GM23248 (cell line): Measurements from ENCODE around the gene FERMT2. TPM values are rescaled to one million over a fixed set of nuclear protein-coding genes. Genes with fewer than 3 reads are reported as not detected.
A peak's percentile ranks its signal among the peaks of the same experiment; 100 is the strongest.

Experiments
- DNase-seq: peaks from one replicate; pipeline ENCODE4 v3.0.0-alpha.2; 2015
- H2AFZ ChIP-seq: fragments of 200-600 bp; sonication (generic); 2 replicates; pipeline ENCODE4 v1.6.1; 2016; ENCODE audit warnings: antibody characterized with exemption
- H3F3A ChIP-seq: fragments of 200-600 bp; sonication (generic); 2 replicates; pipeline ENCODE4 v1.6.1; 2016; ENCODE audit warnings: mild to moderate bottlenecking, antibody characterized with exemption, mixed run types; ENCODE audit not compliant: insufficient read depth
- H3K27ac ChIP-seq: fragments of 200-600 bp; sonication (generic); 2 replicates; pipeline ENCODE4 v1.5.1; 2016; ENCODE audit warnings: mild to moderate bottlenecking
- H3K27me3 ChIP-seq: fragments of 200-600 bp; sonication (generic); replicated peaks from 2 replicates; pipeline ENCODE4 v1.6.1; 2016; ENCODE audit warnings: mild to moderate bottlenecking; ENCODE audit not compliant: insufficient read depth
- H3K36me3 ChIP-seq: fragments of 200-600 bp; sonication (generic); 2 replicates; pipeline ENCODE4 v1.6.1; 2016; ENCODE audit warnings: low read depth, mild to moderate bottlenecking
- H3K4me1 ChIP-seq: fragments of 200-600 bp; sonication (generic); 2 replicates; pipeline ENCODE4 v1.6.1; 2016; ENCODE audit warnings: mild to moderate bottlenecking; ENCODE audit not compliant: insufficient read depth
- H3K4me2 ChIP-seq: fragments of 200-600 bp; sonication (generic); one replicate; pipeline ENCODE4 v1.6.1; 2016; ENCODE audit warnings: mild to moderate bottlenecking; ENCODE audit not compliant: unreplicated experiment
- H3K4me3 ChIP-seq: fragments of 200-600 bp; sonication (generic); 2 replicates; pipeline ENCODE4 v1.5.1; 2016; ENCODE audit warnings: mild to moderate bottlenecking
- H3K79me2 ChIP-seq: fragments of 200-600 bp; sonication (generic); 2 replicates; pipeline ENCODE4 v1.6.1; 2016; ENCODE audit warnings: mild to moderate bottlenecking; ENCODE audit not compliant: insufficient read depth
- H3K9ac ChIP-seq: fragments of 200-600 bp; sonication (generic); 2 replicates; pipeline ENCODE4 v1.6.1; 2016; ENCODE audit warnings: mild to moderate bottlenecking
- H3K9me2 ChIP-seq: fragments of 200-600 bp; sonication (generic); 2 replicates; pipeline ENCODE4 v1.6.1; 2016; ENCODE audit warnings: mixed run types, mild to moderate bottlenecking, moderate library complexity; ENCODE audit not compliant: insufficient read depth
- H3K9me3 ChIP-seq: fragments of 200-600 bp; sonication (generic); one replicate; pipeline ENCODE4 v1.6.1; 2017; ENCODE audit warnings: low read depth
- H4K20me1 ChIP-seq: fragments of 200-600 bp; sonication (generic); 2 replicates; pipeline ENCODE4 v1.6.0; 2016; ENCODE audit not compliant: insufficient read depth
- EZH2 ChIP-seq: fragments of 200-600 bp; sonication (generic); IDR thresholded peaks from 2 replicates; pipeline ENCODE4 v1.6.1; 2018; ENCODE audit warnings: antibody characterized with exemption, mild to moderate bottlenecking; ENCODE audit not compliant: insufficient read depth, poor library complexity, severe bottlenecking
- EZH2phosphoT487 ChIP-seq: fragments of 200-600 bp; sonication (generic); IDR thresholded peaks from 2 replicates; pipeline ENCODE4 v1.6.1; 2018; ENCODE audit warnings: antibody characterized with exemption, moderate library complexity, mild to moderate bottlenecking, low read depth; ENCODE audit not compliant: insufficient read depth
- WGBS, 2 experiments: methylation state at CpG; one replicate each; pipeline ENCODE4 v1.1.6; 2015 to 2017; ENCODE audit warnings: low lambda C conversion rate in 2 of 2, low coverage in 1 of 2; ENCODE audit errors: missing lambda C conversion rate in 2 of 2; 5-methylcytosine and 5-hydroxymethylcytosine counted together
- in situ Hi-C: fragments of 300-500 bp; cut with MboI; formaldehyde crosslinking; loops from 2 replicates; pipeline ENCODE4 v1.15.0; 2020
- polyA plus RNA-seq: library from polyadenylated mRNA; unstranded; fragments of >200 nt; fragmentation: Nextera tagmentation; extraction: Ambion mirVana; gene quantifications from 2 replicates; pipeline ENCODE4 v1.2.1, GENCODE V29; 2016
- total RNA-seq: library from RNA; depleted of rRNA; stranded (reverse); fragments of >200 nt; shearing (Covaris generic); gene quantifications from 2 replicates; pipeline ENCODE4 v1.2.3, GENCODE V29; 2014

The FERMT2 gene
- total and polyA plus RNA-seq, 2 experiments from 2014 or later: 124 to 217 TPM

GRCh38 chr14:52837451-52837850 is 113.4 kb downstream of the FERMT2 start:
- Histone ChIP-seq H3K9me2 (no peaks in the 10 kb centered on the region), H3K9me3 (no peaks in the 10 kb centered on the region), H3K4me1 (peaks cover 37% of the 10 kb centered on the region), H3K27me3 (no peaks in the 10 kb centered on the region), H3K36me3 (no peaks in the 10 kb centered on the region), H3K27ac (no peak overlapping the region), H3K9ac (no peak overlapping the region), H4K20me1 (no peaks in the 10 kb centered on the region), H3K4me2 (no peak overlapping the region), H2AFZ (no peak overlapping the region), H3K79me2 (no peaks in the 10 kb centered on the region), H3K4me3 (no peak overlapping the region), H3F3A (peaks cover 24% of the 10 kb centered on the region)
- DNase-seq: no peak
- no peak for TF ChIP-seq EZH2
- TF ChIP-seq EZH2phosphoT487: no peak
- in situ Hi-C loops: no loop called here
- WGBS, 2 experiments: 89% methylated on average over 7 of the region's 7 CpGs

GRCh38 chr14:52836063-52836462 is 114.8 kb downstream of the FERMT2 start:
- TF ChIP-seq EZH2phosphoT487 (no peak), EZH2 (no peak)
- peaks cover 36% of the 10 kb centered on the region for H3K4me1 ChIP-seq
- H3K9me3 ChIP-seq: no peaks in the 10 kb centered on the region
- H2AFZ ChIP-seq: no peak overlapping the region
- H3F3A ChIP-seq: peaks cover 18% of the 10 kb centered on the region
- no peaks in the 10 kb centered on the region for H3K79me2 ChIP-seq
- 84 to 89% methylated on average over 9 of the region's 9 CpGs for WGBS, 2 experiments
- H3K27ac ChIP-seq: peak overlapping the region; percentile 81
- H3K27me3 ChIP-seq: no peaks in the 10 kb centered on the region
- no peak for DNase-seq
- no peak overlapping the region for H3K4me2 ChIP-seq
- H3K9ac ChIP-seq: 0 out of 2 replicates have a peak overlapping the region, but pooled peaks have one; percentile 43
- no peak overlapping the region for H3K4me3 ChIP-seq
- H3K36me3 ChIP-seq: no peaks in the 10 kb centered on the region
- H4K20me1 ChIP-seq: no peaks in the 10 kb centered on the region
- no peaks in the 10 kb centered on the region for H3K9me2 ChIP-seq
- in situ Hi-C loops: no loop called here

DNA sequence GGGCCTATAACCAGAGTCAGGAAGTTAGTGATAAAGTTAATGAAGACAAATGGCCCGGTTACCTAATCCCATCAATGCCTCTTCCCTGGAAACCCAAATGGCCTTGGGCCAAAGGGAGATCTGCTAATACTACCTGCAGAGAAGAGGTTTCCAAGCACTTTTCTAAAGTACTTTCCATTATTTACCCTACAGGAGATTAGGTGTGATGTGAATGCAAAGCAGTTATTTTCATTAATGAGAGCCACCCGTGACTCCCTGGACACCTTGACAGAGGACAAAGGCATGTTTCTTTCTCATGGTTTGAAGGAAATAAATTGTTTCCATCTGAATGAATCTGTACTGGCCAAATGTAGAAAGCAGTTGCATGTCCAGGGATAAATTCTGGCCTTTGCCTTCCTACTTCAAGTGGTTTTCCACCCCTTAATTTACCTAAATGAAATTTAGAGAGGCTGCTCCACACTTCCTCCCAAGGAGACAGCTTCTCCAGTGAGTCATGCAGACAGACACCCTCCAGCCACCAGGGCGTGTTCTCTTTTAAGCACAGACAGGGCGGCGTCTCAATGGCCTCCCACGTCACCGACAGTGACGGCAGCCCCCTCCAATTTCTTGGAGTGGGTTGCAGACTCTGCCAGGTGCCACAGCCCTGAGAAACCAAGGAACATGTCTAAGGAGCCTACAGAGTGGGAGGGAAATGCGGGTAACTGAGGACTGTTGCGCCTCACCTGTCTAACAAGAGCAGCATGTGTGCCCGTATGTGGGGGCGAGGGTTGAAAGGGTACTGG is 115.5 kb downstream of the FERMT2 start:
- 54 to 61% methylated on average over 12 of the region's 12 CpGs for WGBS, 2 experiments
- no peak for TF ChIP-seq EZH2phosphoT487
- no peak for TF ChIP-seq EZH2
- H3F3A ChIP-seq: peaks cover 18% of the 10 kb centered on the region
- DNase-seq: peak; percentile 93
- no peaks in the 10 kb centered on the region for H3K79me2 ChIP-seq
- no peaks in the 10 kb centered on the region for H3K27me3 ChIP-seq
- H3K4me1 ChIP-seq: peaks cover 34% of the 10 kb centered on the region
- in situ Hi-C loops: no loop called here
- no peaks in the 10 kb centered on the region for H3K36me3 ChIP-seq
- no peaks in the 10 kb centered on the region for H3K9me2 ChIP-seq
- peak overlapping the region; percentile 36 for H3K4me2 ChIP-seq
- peak overlapping the region; percentile 81 for H3K27ac ChIP-seq
- H4K20me1 ChIP-seq: no peaks in the 10 kb centered on the region
- no peaks in the 10 kb centered on the region for H3K9me3 ChIP-seq
- H3K4me3 ChIP-seq: no peak overlapping the region
- peak overlapping the region; percentile 43 for H3K9ac ChIP-seq
- peak overlapping the region; percentile 12 for H2AFZ ChIP-seq

DNA sequence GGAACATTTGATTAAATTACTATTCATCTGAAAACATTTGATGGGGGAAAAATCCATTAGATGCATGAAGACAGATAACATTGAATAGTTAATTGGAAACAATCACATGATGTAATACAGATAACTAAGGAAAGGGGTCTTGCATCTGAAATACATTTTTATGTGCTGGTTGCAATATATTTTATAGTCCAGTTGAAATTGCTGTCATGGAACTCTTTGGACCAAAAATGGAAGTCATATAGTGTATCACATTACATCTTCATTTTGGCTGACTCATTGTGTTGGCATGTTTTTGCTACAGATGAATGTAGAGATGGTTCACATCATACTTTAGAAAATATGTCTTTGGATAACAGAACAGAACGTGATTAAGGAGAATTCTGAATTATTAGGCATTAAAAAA is 116.4 kb downstream of the FERMT2 start:
- no peaks in the 10 kb centered on the region for H4K20me1 ChIP-seq
- no peaks in the 10 kb centered on the region for H3K27me3 ChIP-seq
- H3K4me2 ChIP-seq: peak overlapping the region; percentile 36
- 5 to 6% methylated on average over 1 of the region's 1 CpG for WGBS, 2 experiments
- H3K9me3 ChIP-seq: no peaks in the 10 kb centered on the region
- H3K79me2 ChIP-seq: no peaks in the 10 kb centered on the region
- peak overlapping the region; percentile 81 for H3K27ac ChIP-seq
- no peak overlapping the region for H2AFZ ChIP-seq
- H3K4me3 ChIP-seq: no peak overlapping the region
- no peaks in the 10 kb centered on the region for H3K36me3 ChIP-seq
- in situ Hi-C loops: no loop called here
- H3F3A ChIP-seq: peaks cover 18% of the 10 kb centered on the region
- no peaks in the 10 kb centered on the region for H3K9me2 ChIP-seq
- TF ChIP-seq EZH2 (no peak), EZH2phosphoT487 (no peak)
- peak; percentile 81 for DNase-seq
- peaks cover 34% of the 10 kb centered on the region for H3K4me1 ChIP-seq
- H3K9ac ChIP-seq: peak overlapping the region; percentile 43
